GM18519 (cell line): ENCODE data around the gene ILF2.
"Not testable (repeated sequence)": the region's sequence is repeated elsewhere in the genome, so short reads cannot be mapped to it uniquely, and the experiment has no call there.

Source experiments
- ATAC-seq: cut with Tn5 transposase; IDR thresholded peaks from one replicate; pipeline ENCODE4 v1.9.1; 2021; ENCODE audit warnings: mild to moderate bottlenecking, moderate library complexity; ENCODE audit not compliant: unreplicated experiment, low FRiP score

Gene ILF2

GRCh38 chr1:153651771-153652170, 19.0 kb downstream of the ILF2 start:
- ATAC-seq = no peak

GRCh38 chr1:153649863-153650235, 20.9 kb downstream of the ILF2 start:
- ATAC-seq = no peak

- ATAC-seq = no peak
Measured at GRCh38 chr1:153649137-153649862, 21.5 kb downstream of the ILF2 start.

GRCh38 chr1:153648000-153648643, 22.7 kb downstream of the ILF2 start:
- ATAC-seq = no peak

- no peak for ATAC-seq
Measured at GRCh38 chr1:153647346-153647714, 23.5 kb downstream of the ILF2 start.

GRCh38 chr1:153646672-153647345, 24.0 kb downstream of the ILF2 start:
- ATAC-seq = no peak

GRCh38 chr1:153643816-153644215, 27.0 kb downstream of the ILF2 start:
- no peak for ATAC-seq

GRCh38 chr1:153643100-153643499, 27.7 kb downstream of the ILF2 start:
- no peak for ATAC-seq

- no peak for ATAC-seq
Measured at GRCh38 chr1:153642161-153642560, 28.6 kb downstream of the ILF2 start.

GRCh38 chr1:153640861-153641260, 29.9 kb downstream of the ILF2 start:
- ATAC-seq = no peak

GRCh38 chr1:153640213-153640612, 30.6 kb downstream of the ILF2 start:
- not testable (repeated sequence) for ATAC-seq

GRCh38 chr1:153639280-153639679, 31.5 kb downstream of the ILF2 start:
- no peak for ATAC-seq

GRCh38 chr1:153638261-153638660, 32.5 kb downstream of the ILF2 start:
- no peak for ATAC-seq

GRCh38 chr1:153636312-153636711, 34.5 kb downstream of the ILF2 start:
- ATAC-seq = no peak

- no peak for ATAC-seq
Measured at GRCh38 chr1:153635872-153636271, 34.9 kb downstream of the ILF2 start.

- ATAC-seq = peak; percentile 88
Measured at GRCh38 chr1:153633754-153634665, 36.8 kb downstream of the ILF2 start, which contains the start of gene CHTOP. Gene CHTOP (plus strand): TSS chr1:153634066. CDS start chr1:153636589, 2,523 bp downstream.

- ATAC-seq = no peak
Measured at GRCh38 chr1:153633161-153633753, 37.5 kb downstream of the ILF2 start.

GRCh38 chr1:153631047-153632022, 39.5 kb downstream of the ILF2 start:
- ATAC-seq = no peak

- ATAC-seq = no peak
Measured at GRCh38 chr1:153630384-153630783, 40.4 kb downstream of the ILF2 start.
